Sciatic nerve (tissue), 2 donors: Measurements from ENCODE around the gene LCE2A. TPM values are rescaled to one million over a fixed set of nuclear protein-coding genes. Genes with fewer than 3 reads are reported as not detected.
"Not testable (repeated sequence)": the region's sequence is repeated elsewhere in the genome, so short reads cannot be mapped to it uniquely, and the experiment has no call there.

Experiments used
- ATAC-seq: fragments of 200-7000 bp; cut with Tn5 transposase; one replicate; pipeline ENCODE4 v1.9.1; 2020; ENCODE audit warnings: mild to moderate bottlenecking, moderate library complexity
- DNase-seq: peaks from one replicate; pipeline ENCODE4 v3.0.0-alpha.2; 2020; ENCODE audit warnings: low spot score
- intact Hi-C: fragments of 100-400 bp; cut with DNase I; formaldehyde crosslinking; loops from one replicate; pipeline ENCODE4 v1.14.2; 2022
- total RNA-seq: library from RNA; stranded (reverse); fragmentation: NEBNext Ultra II Directional; extraction: Animal tissue kit (Norgen Biotek cat#: 25700); gene quantifications from one replicate; pipeline ENCODE4 v1.2.1, GENCODE V29; 2021
- donor health status: DM: no; HTN: no; CAD: no.
- donor health status: DM: no; HTN: no; CAD: no.

Gene LCE2A
- total RNA-seq: not detected

GRCh38 chr1:152697701-152698600 is at the start of gene LCE2A:
Gene LCE2A, plus strand, starts transcription at chr1:152698345. Its CDS starts 557 bp downstream, at chr1:152698902.
- intact Hi-C loops: no loop called here
- ATAC-seq (no peak), DNase-seq (no peak)

DNA sequence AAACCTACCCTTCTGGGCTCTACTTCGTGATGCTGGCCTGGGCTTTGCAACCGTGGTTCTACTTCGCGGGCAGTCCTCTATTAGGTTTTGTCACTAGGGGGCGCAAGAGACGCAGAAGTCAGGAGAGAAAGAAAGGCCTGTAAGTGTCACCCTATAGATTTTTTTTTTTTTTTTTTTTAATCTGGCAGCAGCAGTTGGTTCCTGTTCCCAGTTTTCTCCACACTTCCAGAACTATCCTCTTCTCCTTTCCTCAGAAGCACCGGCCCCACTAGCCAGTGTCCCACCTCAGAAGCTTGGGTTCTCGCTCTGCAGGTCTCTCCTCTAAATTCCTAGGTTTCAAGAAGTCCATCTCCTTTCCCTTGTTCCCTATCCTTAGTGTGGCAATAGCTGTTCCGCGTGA is 44.0 kb upstream of the LCE2A start:
- DNase-seq (no peak), ATAC-seq (no peak)
- intact Hi-C loops: no loop called here

DNA sequence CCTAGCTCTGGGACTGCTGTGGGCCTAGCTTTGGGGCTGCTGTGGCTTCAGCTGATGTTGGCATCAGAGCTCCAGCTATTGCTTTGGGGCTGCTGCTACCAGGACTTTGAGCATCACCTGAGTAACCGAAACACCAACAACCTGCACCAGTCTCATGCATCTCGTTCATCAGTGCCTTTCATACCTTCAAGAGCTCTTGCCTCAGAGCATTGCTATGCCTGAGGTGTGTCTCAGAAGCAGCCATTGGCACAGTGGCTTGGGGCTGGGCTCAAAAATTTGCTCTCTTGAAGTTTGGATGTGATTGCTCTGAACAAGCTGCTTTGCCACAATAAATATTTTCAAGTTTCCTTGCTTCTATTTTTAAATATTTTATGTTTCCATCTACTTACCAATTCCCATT is 41.7 kb upstream of the LCE2A start:
- no peak for ATAC-seq
- DNase-seq: no peak
- intact Hi-C loops: no loop called here

DNA sequence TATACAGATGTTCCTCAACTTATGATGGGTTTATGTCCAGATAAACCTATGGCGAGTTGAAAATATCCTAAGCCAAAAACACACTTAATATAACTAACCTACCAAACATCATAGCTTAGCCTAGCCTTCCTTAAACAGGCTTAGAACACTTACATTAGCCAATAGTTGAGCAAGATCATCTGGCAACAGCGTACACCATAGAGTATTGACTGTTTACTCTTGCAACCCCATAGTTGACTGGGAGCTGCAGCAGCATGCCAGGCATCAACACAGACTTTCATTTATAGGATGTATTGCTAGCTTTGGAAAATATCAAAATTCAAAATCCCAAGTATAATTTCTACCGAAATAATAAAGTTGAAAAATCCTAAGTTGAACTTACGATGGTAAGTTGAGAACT is 40.5 kb upstream of the LCE2A start:
- intact Hi-C loops: no loop called here

GRCh38 chr1:152658649-152659048 is 39.5 kb upstream of the LCE2A start:
- intact Hi-C loops: no loop called here
- no peak for DNase-seq
- no peak for ATAC-seq

More for the DNA sequence above, 40.5 kb upstream of the LCE2A start:
- DNase-seq (no peak), ATAC-seq (no peak)

DNA sequence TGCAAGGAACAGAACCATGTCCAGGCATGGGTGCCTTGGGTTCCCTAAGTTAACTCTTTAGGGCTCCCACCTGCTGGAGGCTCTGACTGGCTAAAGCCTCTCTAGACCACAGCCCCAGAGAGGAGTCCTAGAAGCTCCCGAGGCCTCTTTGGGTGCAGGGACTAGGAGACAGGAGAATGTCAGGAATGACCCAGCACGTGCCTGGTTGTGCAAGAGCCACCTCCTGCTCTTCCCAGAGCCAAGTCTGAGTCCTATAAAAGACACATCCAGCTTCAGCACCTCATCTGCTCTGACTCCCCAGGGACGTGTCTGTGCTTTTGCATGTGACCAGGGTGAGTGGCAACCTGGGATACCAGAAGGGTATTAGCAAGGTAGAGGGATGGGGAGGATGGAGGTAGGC is 35.0 kb upstream of the LCE2A start, which contains the start of gene LCE2D:
Gene LCE2D (plus strand): TSS at position 283 of the 400 bp plus-strand sequence. CDS start 726 bp downstream, outside the sequence.
- intact Hi-C loops: no loop called here
- ATAC-seq: no peak

DNA sequence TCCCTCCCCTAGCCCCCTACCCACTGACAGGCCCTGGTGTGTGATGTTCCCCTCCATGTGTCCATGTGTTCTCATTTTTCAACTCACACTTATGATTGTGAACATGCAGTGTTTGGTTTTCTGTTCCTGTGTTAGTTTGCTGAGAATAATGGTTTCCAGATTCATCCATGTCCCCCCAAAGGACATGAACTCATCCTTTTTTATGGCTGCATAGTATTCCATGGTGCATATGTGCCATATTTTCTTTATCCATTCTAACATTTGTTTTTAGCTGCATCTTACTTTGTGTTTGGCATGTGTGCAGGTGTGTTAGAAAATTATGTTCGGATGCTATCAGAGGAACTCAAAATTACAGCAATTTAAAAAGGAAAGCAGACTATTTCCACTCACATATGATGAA is 32.0 kb upstream of the LCE2A start:
- ATAC-seq, intact Hi-C loops, DNase-seq: not testable (repeated sequence)

More for the DNA sequence above, 35.0 kb upstream of the LCE2A start, which contains the start of gene LCE2D:
- DNase-seq: no peak

GRCh38 chr1:152667648-152668047 is 30.5 kb upstream of the LCE2A start:
- ATAC-seq (no peak), DNase-seq (no peak)
- intact Hi-C loops: no loop called here

GRCh38 chr1:152673016-152673415 is 25.1 kb upstream of the LCE2A start:
- ATAC-seq (no peak), DNase-seq (no peak)
- intact Hi-C loops: no loop called here

- ATAC-seq, DNase-seq, intact Hi-C loops: not testable (repeated sequence)
These were observed 23.2 kb upstream of the LCE2A start, which contains the start of gene LCE2C for GRCh38 chr1:152674983-152675382. Gene LCE2C, plus strand, starts transcription at chr1:152675279. Its CDS starts 737 bp downstream, at chr1:152676016.

- intact Hi-C loops: no loop called here
- DNase-seq (no peak), ATAC-seq (no peak)
These were observed 18.7 kb upstream of the LCE2A start for GRCh38 chr1:152679459-152679858.

GRCh38 chr1:152681616-152682015 is 16.5 kb upstream of the LCE2A start:
- intact Hi-C loops: no loop called here
- DNase-seq (no peak), ATAC-seq (no peak)

- ATAC-seq: no peak
- intact Hi-C loops: no loop called here
- DNase-seq: no peak
These were observed 14.3 kb upstream of the LCE2A start for GRCh38 chr1:152683846-152684245.

- ATAC-seq, intact Hi-C loops, DNase-seq: not testable (repeated sequence)
These were observed 12.3 kb upstream of the LCE2A start, which contains the start of gene LCE2B for GRCh38 chr1:152685823-152686222. Gene LCE2B, plus strand, starts transcription at chr1:152686123. Its CDS starts 721 bp downstream, at chr1:152686844.

DNA sequence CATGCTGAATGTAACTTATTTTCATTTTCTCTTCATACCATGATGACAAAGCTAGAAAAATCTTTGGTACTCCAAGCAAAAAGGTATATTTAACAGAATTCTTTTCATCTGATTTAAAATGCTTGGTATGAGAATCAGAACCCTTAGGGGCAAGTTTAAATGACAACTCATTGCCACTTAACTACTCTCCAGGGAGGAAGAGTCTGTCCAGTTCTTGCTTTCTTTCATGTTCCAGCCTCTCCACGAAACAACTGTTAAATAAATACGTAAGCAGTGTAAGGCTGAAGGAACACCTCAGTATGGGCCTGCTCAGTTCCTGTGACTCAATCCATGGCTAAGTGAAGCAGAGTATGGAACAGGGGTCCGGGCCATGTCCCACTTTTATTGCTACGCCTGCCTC is 1.6 kb downstream of the LCE2A start:
- intact Hi-C loops: no loop called here
- DNase-seq (no peak), ATAC-seq (no peak)

DNA sequence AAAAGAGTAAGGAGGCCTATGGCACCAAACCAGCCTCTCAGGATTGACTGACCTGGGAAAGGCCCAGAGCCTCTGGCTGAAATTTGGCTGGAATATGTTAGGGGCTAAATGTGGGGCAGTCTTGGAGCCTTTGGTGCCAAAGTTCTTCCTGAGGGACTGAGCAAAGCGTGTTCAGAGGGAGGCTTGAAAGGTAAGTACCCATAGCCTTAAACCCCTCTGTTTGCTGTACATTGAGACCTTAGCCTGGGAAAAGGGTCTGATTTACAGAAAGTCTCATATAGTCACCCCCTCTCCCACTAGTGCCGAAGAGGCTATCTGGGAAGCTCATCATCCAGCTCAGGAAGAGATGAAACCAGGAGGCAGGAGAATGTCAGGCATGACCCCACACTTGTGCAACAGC is 9.7 kb downstream of the LCE2A start, which contains the start of gene LCE4A:
Gene LCE4A (plus strand): TSS at position 301 of the 400 bp plus-strand sequence. CDS start 916 bp downstream, outside the sequence.
- intact Hi-C loops: no loop called here
- no peak for DNase-seq
- ATAC-seq: no peak

- DNase-seq: no peak
- intact Hi-C loops: no loop called here
- no peak for ATAC-seq
These were observed 20.1 kb downstream of the LCE2A start for GRCh38 chr1:152718238-152718637.

DNA sequence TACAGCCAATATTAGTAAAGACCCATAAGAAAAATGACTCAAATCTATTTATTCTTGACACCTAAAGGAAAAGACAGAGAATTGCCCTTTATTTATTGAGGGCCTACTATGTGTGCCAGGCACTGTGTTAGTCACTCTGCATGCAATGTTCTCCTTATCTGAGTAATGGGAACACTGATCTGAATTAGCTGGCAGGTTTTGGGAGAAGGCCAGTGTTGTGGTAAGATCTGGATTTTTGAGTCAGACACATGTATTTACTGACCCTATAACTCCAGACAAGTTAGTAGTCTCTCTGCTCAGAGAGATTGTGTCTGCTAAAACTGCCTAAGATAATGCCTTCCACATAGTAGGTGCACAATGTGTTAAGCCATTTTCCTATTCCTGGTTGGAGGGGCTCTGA is 27.1 kb downstream of the LCE2A start:
- intact Hi-C loops: no loop called here
- no peak for ATAC-seq
- DNase-seq: no peak

DNA sequence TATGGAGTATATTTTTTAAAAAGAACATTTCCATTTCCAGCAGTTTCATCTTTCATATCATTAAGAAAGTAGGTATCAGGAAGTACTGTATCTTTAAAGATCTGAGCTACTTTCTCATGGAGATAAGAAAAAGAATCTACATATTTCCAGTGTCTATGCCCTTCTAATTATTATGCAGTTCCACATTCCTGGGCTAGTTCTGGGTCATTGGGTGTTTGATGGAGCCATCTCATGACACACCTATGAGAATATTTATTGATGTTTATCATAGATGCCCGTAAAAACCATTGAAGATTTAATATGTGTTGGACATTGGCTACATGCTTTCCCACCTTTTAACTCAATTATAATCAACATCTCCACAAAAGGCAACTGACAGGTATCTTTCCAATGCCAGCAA is 30.8 kb downstream of the LCE2A start:
- DNase-seq (no peak), ATAC-seq (no peak)
- intact Hi-C loops: no loop called here

DNA sequence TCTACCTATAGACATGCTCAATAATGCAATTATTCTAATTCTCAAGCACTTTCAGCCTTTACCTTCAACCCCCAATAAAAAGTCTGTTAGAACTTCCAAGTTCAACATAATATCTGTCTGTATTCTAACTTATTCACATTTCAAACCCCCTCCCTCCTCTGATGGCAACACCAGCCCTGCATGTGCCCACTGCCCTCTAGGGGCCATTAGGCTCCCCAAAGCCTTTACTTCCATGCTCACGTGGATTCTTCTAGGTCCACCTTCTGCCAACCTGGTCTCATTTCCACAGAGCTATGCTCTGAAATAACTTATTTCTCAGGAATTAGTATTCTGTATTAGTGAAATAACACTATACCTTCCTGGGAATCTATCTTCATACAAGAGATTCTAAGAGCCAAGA is 37.5 kb downstream of the LCE2A start:
- intact Hi-C loops: no loop called here
- DNase-seq (no peak), ATAC-seq (no peak)
